OCI-M2 (cell line): ENCODE data around the gene GAGE13.
"Not testable (repeated sequence)": the region's sequence is repeated elsewhere in the genome, so short reads cannot be mapped to it uniquely, and the experiment has no call there.

Experiments used
- DNase-seq: peaks from one replicate; lab custom pipeline; 2025; ENCODE audit not compliant: unreplicated experiment; lab: John Stamatoyannopoulos, UW

The GAGE13 gene

GRCh38 chrX:49331282-49331681 is at the start of gene GAGE13:
GAGE13 (plus strand) TSS chrX:49331582; CDS start chrX:49332738, 1,156 bp downstream.
- DNase-seq = not testable (repeated sequence)

- no peak for DNase-seq
Measured at GRCh38 chrX:49282647-49283011, 48.8 kb upstream of the GAGE13 start.

GRCh38 chrX:49284212-49284611 is 47.2 kb upstream of the GAGE13 start:
- DNase-seq = no peak

GRCh38 chrX:49286136-49286535 is 45.2 kb upstream of the GAGE13 start:
- no peak for DNase-seq

GRCh38 chrX:49286581-49286980 is 44.8 kb upstream of the GAGE13 start:
- DNase-seq = no peak

GRCh38 chrX:49287665-49288064 is 43.7 kb upstream of the GAGE13 start:
- no peak for DNase-seq

GRCh38 chrX:49290215-49290614 is 41.2 kb upstream of the GAGE13 start:
- no peak for DNase-seq

- DNase-seq = no peak
Measured at GRCh38 chrX:49291615-49292337, 39.6 kb upstream of the GAGE13 start.

GRCh38 chrX:49292400-49293362 is 38.7 kb upstream of the GAGE13 start:
- no peak for DNase-seq

- not testable (repeated sequence) for DNase-seq
Measured at GRCh38 chrX:49299293-49299692, 32.1 kb upstream of the GAGE13 start.

- no peak for DNase-seq
Measured at GRCh38 chrX:49300703-49301102, 30.7 kb upstream of the GAGE13 start.

- no peak for DNase-seq
Measured at GRCh38 chrX:49303346-49303745, 28.0 kb upstream of the GAGE13 start, which contains the start of gene GAGE10. GAGE10 (plus strand) TSS chrX:49303646; CDS start chrX:49304860, 1,214 bp downstream.

- peak; percentile 33 for DNase-seq
Measured at GRCh38 chrX:49307775-49308174, 23.6 kb upstream of the GAGE13 start.

GRCh38 chrX:49308604-49309269 is 22.6 kb upstream of the GAGE13 start:
- no peak for DNase-seq

GRCh38 chrX:49309401-49309981 is 21.9 kb upstream of the GAGE13 start:
- no peak for DNase-seq

GRCh38 chrX:49310371-49310770 is 21.0 kb upstream of the GAGE13 start:
- DNase-seq = no peak

- no peak for DNase-seq
Measured at GRCh38 chrX:49312176-49312575, 19.2 kb upstream of the GAGE13 start.

- DNase-seq = no peak
Measured at GRCh38 chrX:49316085-49316484, 15.3 kb upstream of the GAGE13 start.

- DNase-seq = not testable (repeated sequence)
Measured at GRCh38 chrX:49321737-49322136, 9.6 kb upstream of the GAGE13 start, which contains the start of gene GAGE12J. GAGE12J (plus strand) TSS chrX:49322037; CDS start chrX:49323194, 1,157 bp downstream.

- DNase-seq = not testable (repeated sequence)
Measured at GRCh38 chrX:49322266-49322665, 9.1 kb upstream of the GAGE13 start.

- not testable (repeated sequence) for DNase-seq
Measured at GRCh38 chrX:49323735-49324134, 7.6 kb upstream of the GAGE13 start.
